Liver (tissue), 3 donors: Measurements from ENCODE around the gene CNOT4.

Source experiments
- ATF3 ChIP-seq: IDR thresholded peaks from 2 replicates; pipeline ENCODE4 v1.6.1; 2016; ENCODE audit warnings: antibody characterized with exemption
- CTCF ChIP-seq: fragments of 150-350 bp; IDR thresholded peaks from 2 replicates; pipeline ENCODE4 v1.5.1; 2017; ENCODE audit warnings: improper control_type of control experiment, low read depth, low read length; ENCODE audit not compliant: missing input control
- EGR1 ChIP-seq, 2 donors: IDR thresholded peaks; 2 replicates each; pipeline ENCODE4 v1.6.1; 2016 to 2018; ENCODE audit warnings: antibody characterized with exemption in 2 of 2, low read depth in 2 of 2
- FOXA1 ChIP-seq: IDR thresholded peaks from 2 replicates; pipeline ENCODE4 v1.6.1; 2016; ENCODE audit warnings: antibody characterized with exemption
- FOXA2 ChIP-seq: IDR thresholded peaks from 2 replicates; pipeline ENCODE4 v1.6.1; 2016; ENCODE audit warnings: antibody characterized with exemption
- HNF4G ChIP-seq: IDR thresholded peaks from 2 replicates; pipeline ENCODE4 v1.6.1; 2016; ENCODE audit warnings: antibody characterized with exemption
- JUND ChIP-seq, 2 donors: IDR thresholded peaks; 2 replicates each; pipeline ENCODE4 v1.6.1; 2016; ENCODE audit warnings: antibody characterized with exemption in 2 of 2
- MAX ChIP-seq: IDR thresholded peaks from 2 replicates; pipeline ENCODE4 v1.6.1; 2016; ENCODE audit warnings: antibody characterized with exemption
- RAD21 ChIP-seq, 2 donors: IDR thresholded peaks; 2 replicates each; pipeline ENCODE4 v1.6.1; 2016; ENCODE audit warnings: antibody characterized with exemption in 2 of 2, mild to moderate bottlenecking in 2 of 2
- REST ChIP-seq: IDR thresholded peaks from 2 replicates; pipeline ENCODE4 v1.6.1; 2016; ENCODE audit warnings: antibody characterized with exemption, mild to moderate bottlenecking
- SP1 ChIP-seq: IDR thresholded peaks from 2 replicates; pipeline ENCODE4 v1.6.1; 2018; ENCODE audit warnings: antibody characterized with exemption, mild to moderate bottlenecking
- TAF1 ChIP-seq: conservative IDR thresholded peaks from 2 replicates; pipeline ENCODE4 v1.6.1; 2016; ENCODE audit warnings: antibody characterized with exemption, mild to moderate bottlenecking
- YY1 ChIP-seq: IDR thresholded peaks from 2 replicates; pipeline ENCODE4 v1.6.1; 2016; ENCODE audit warnings: antibody characterized with exemption, mild to moderate bottlenecking
- donor health status: healthy.
- donor health status: healthy.

GRCh38 chr7:135330088-135330487, 179.8 kb downstream of the CNOT4 start:
- TF ChIP-seq CTCF = no peak
- TF ChIP-seq REST = no peak
- no peak for TF ChIP-seq RAD21 (IDR thresholded peaks at IDR 0.05)
- no peak for TF ChIP-seq JUND (IDR thresholded peaks at IDR 0.05)
- no peak for TF ChIP-seq EGR1 (IDR thresholded peaks at IDR 0.05; ENCODE audit: low read depth in 2 of 2)
- no peak for TF ChIP-seq MAX
- TF ChIP-seq HNF4G = no peak
- TF ChIP-seq ATF3 = no peak
- no peak for TF ChIP-seq SP1
- TF ChIP-seq FOXA1 = no peak
- TF ChIP-seq FOXA2 = no peak
- TF ChIP-seq TAF1 = no peak
- no peak for TF ChIP-seq YY1
